ENCODE data around the gene RPL31. TPM values are rescaled to one million over a fixed set of nuclear protein-coding genes. Genes with fewer than 3 reads are reported as not detected.

The RPL31 gene
- total and polyA plus RNA-seq, 12 donors, result 413 to 4,491 (median 1,112) TPM

- H3K36me3 ChIP-seq (replicated peaks in 1 of 2), result peaks cover 0 to 7% of the 10 kb centered on the region in 2 donors
- H3K27me3 ChIP-seq, result no peaks in the 10 kb centered on the region
- H3K27ac ChIP-seq, result no peak overlapping the region
- 59 to 77% (median 66%) methylated on average over 8 of the region's 8 CpGs for WGBS, 4 donors
- no peak overlapping the region for H3K4me3 ChIP-seq
- no peak for DNase-seq
- intact Hi-C loops (cut with DNase I), result no loop called here
- TF ChIP-seq, protein P1, sequence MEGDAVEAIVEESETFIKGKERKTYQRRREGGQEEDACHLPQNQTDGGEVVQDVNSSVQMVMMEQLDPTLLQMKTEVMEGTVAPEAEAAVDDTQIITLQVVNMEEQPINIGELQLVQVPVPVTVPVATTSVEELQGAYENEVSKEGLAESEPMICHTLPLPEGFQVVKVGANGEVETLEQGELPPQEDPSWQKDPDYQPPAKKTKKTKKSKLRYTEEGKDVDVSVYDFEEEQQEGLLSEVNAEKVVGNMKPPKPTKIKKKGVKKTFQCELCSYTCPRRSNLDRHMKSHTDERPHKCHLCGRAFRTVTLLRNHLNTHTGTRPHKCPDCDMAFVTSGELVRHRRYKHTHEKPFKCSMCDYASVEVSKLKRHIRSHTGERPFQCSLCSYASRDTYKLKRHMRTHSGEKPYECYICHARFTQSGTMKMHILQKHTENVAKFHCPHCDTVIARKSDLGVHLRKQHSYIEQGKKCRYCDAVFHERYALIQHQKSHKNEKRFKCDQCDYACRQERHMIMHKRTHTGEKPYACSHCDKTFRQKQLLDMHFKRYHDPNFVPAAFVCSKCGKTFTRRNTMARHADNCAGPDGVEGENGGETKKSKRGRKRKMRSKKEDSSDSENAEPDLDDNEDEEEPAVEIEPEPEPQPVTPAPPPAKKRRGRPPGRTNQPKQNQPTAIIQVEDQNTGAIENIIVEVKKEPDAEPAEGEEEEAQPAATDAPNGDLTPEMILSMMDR (IDR thresholded peaks at IDR 0.05), result no peak
- no peak for TF ChIP-seq POLR2A (IDR thresholded peaks at IDR 0.05)
- H3K4me1 ChIP-seq (replicated peaks in 1 of 2), result no peaks in the 10 kb centered on the region
- H3K9me3 ChIP-seq (replicated peaks in 1 of 3), result no peaks in the 10 kb centered on the region
Measured at GRCh38 chr2:101018934-101019333, 16.8 kb downstream of the RPL31 start.

- Histone ChIP-seq H3K4me1 (replicated peaks in 1 of 2) (no peaks in the 10 kb centered on the region), H3K9me3 (replicated peaks in 1 of 3) (no peaks in the 10 kb centered on the region), H3K27ac (no peak overlapping the region), H3K27me3 (no peaks in the 10 kb centered on the region), H3K36me3 (replicated peaks in 1 of 2) (peaks cover 0 to 7% of the 10 kb centered on the region in 2 donors), H3K4me3 (no peak overlapping the region)
- intact Hi-C loops (cut with DNase I), result no loop called here
- WGBS, 4 donors, result 84 to 92% (median 91%) methylated on average over 7 to 16 of the region's 16 CpGs
- no peak for DNase-seq
- no peak for TF ChIP-seq POLR2A (IDR thresholded peaks at IDR 0.05)
- TF ChIP-seq, protein P1 (IDR thresholded peaks at IDR 0.05), result no peak
Measured at GRCh38 chr2:101022221-101022620, 20.1 kb downstream of the RPL31 start.

DNA sequence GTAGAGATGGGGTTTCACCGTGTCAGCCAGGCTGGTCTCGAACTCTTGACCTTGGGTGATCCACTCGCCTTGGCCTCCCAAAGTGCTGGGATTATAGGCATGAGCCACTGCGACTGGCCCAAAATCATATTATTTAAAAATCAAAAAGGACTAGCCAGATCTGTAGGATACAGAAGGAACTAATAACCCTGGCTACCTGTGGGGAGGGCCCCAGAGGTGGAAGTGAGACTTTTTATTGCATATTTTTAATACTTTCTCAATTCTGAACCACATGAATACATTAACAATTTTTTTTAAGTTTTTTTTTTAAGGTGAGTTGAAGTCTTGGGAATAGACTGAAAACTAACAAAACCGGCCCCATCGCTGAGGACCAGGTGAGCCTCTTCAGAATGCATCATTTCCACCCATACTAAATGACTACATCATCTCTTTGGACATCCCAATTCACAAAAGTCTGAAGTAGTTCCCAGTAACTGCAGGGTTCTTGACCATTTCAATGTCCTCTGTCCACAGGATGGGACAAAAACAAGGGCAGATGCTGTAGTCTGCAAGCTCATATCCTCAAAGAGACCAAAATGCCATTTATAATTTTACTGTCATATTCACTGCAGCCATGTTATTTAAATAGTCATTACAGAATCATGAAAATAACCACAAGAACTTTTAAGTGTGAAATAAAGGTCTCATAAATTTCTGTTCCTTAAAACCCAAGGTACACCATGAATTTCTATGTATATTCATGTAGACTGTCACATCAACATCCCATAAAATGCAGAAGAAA lies 21.4 kb downstream of the RPL31 start:
- no peaks in the 10 kb centered on the region for H3K4me1 ChIP-seq (replicated peaks in 1 of 2)
- no peaks in the 10 kb centered on the region for H3K27me3 ChIP-seq
- intact Hi-C loops (cut with DNase I), result no loop called here
- DNase-seq, result no peak
- H3K36me3 ChIP-seq (replicated peaks in 1 of 2), result peaks cover 0 to 7% of the 10 kb centered on the region in 2 donors
- H3K4me3 ChIP-seq, result no peak overlapping the region
- no peak overlapping the region for H3K27ac ChIP-seq
- 89 to 92% (median 91%) methylated on average over 6 of the region's 6 CpGs for WGBS, 4 donors
- H3K9me3 ChIP-seq (replicated peaks in 1 of 3), result no peaks in the 10 kb centered on the region
- no peak for TF ChIP-seq POLR2A (IDR thresholded peaks at IDR 0.05)
- TF ChIP-seq, protein P1 (IDR thresholded peaks at IDR 0.05), result no peak

- Histone ChIP-seq H3K27me3 (no peaks in the 10 kb centered on the region), H3K4me3 (no peak overlapping the region), H3K4me1 (replicated peaks in 1 of 2) (no peaks in the 10 kb centered on the region), H3K27ac (no peak overlapping the region), H3K36me3 (replicated peaks in 1 of 2) (no peaks in the 10 kb centered on the region), H3K9me3 (replicated peaks in 1 of 3) (no peaks in the 10 kb centered on the region)
- intact Hi-C loops (cut with DNase I), result no loop called here
- 88 to 94% (median 91%) methylated on average over 6 of the region's 6 CpGs for WGBS, 4 donors
- DNase-seq, result no peak
- no peak for TF ChIP-seq POLR2A (IDR thresholded peaks at IDR 0.05)
- TF ChIP-seq, protein P1 (IDR thresholded peaks at IDR 0.05), result no peak
Measured at GRCh38 chr2:101025561-101025960, 23.5 kb downstream of the RPL31 start.

Data from adrenal gland (tissue), 12 donors.